HepG2 (cell line): ENCODE results near the gene RPP25L. TPM values are rescaled to one million over a fixed set of nuclear protein-coding genes. Genes with fewer than 3 reads are reported as not detected.

Source experiments
- ATAC-seq: fragments of 200-7000 bp; cut with Tn5 transposase; 3 replicates; pipeline ENCODE4 v1.9.1; 2020; ENCODE audit warnings: mild to moderate bottlenecking, moderate library complexity
- BruUV-seq: library from RNA; stranded (reverse); fragments of 400-500 nt; replicated peaks from 2 replicates; lab custom pipeline; 2021; lab: Mats Ljungman, UMichigan
- CTCF ChIA-PET: fragments of 300-600 bp; formaldehyde crosslinking; extraction: SDS; loops from one replicate; lab custom pipeline; 2021; ENCODE audit warnings: low total read pairs, inconsistent platforms, low intra/inter-chr PET ratio; lab: Yijun Ruan, JAX
- POLR2A ChIA-PET: fragments of 350-600 bp; sonication (Branson Sonifier 250); formaldehyde crosslinking; loops from one replicate; lab custom pipeline; 2020; ENCODE audit warnings: antibody characterized with exemption, inconsistent platforms; lab: Yijun Ruan, JAX
- DNase-seq: peaks from one replicate; pipeline ENCODE4 v3.0.0-alpha.2; 2015; ENCODE audit warnings: low spot score
- FAIRE-seq: peaks from 3 replicates; lab custom pipeline; 2011; peaks lifted over from hg19 to GRCh38; lab: Jason Lieb, UNC
- H2AFZ ChIP-seq: one replicate; pipeline ENCODE4 v1.6.1; 2011; ENCODE audit warnings: low read length, inconsistent platforms
- H3K27ac ChIP-seq: fragments of 300-600 bp; 3 replicates; pipeline ENCODE4 v1.8.0; 2011; ENCODE audit warnings: mixed run types, mild to moderate bottlenecking, mixed read lengths, low read length, inconsistent platforms; ENCODE audit not compliant: insufficient read depth; ENCODE audit errors: extremely low read length
- H3K27me3 ChIP-seq, 2 experiments: fragments of 200-600 bp in 1 of 2; 2 replicates in 1 of 2; 3 replicates in 1 of 2; pipeline versions ENCODE4 v1.6.0 to v1.8.0; 2011; ENCODE audit warnings: low read length in 2 of 2, mild to moderate bottlenecking in 2 of 2, moderate library complexity in 2 of 2, inconsistent platforms in 1 of 2; ENCODE audit not compliant: insufficient read depth in 2 of 2, control insufficient read depth in 1 of 2
- H3K36me3 ChIP-seq, 2 experiments: fragments of 200-600 bp in 1 of 2; replicated peaks in 1 of 2; 2 replicates in 1 of 2; 3 replicates in 1 of 2; pipeline versions ENCODE4 v1.5.1 to v1.8.0; 2011; ENCODE audit warnings: low read length in 2 of 2, inconsistent platforms in 1 of 2; ENCODE audit not compliant: insufficient read depth in 2 of 2, control insufficient read depth in 1 of 2
- H3K4me1 ChIP-seq: 2 replicates; pipeline ENCODE4 v1.5.1; 2012; ENCODE audit warnings: low read length, inconsistent platforms; ENCODE audit not compliant: insufficient read depth
- H3K4me2 ChIP-seq: 2 replicates; pipeline ENCODE4 v1.6.0; 2011; ENCODE audit warnings: low read depth, low read length, inconsistent platforms
- H3K4me3 ChIP-seq, 3 experiments: fragments of 200-600 bp in 1 of 3; sonication (generic), shearing (Covaris generic) in 1 of 3; replicated peaks in 1 of 3; 2 replicates each; pipeline ENCODE4 v1.5.1; 2011 to 2016; ENCODE audit warnings: low read length in 3 of 3, inconsistent platforms in 2 of 3, low read depth in 2 of 3, mild to moderate bottlenecking in 2 of 3, control low read depth in 1 of 3, mixed read lengths in 1 of 3; ENCODE audit not compliant: insufficient read depth in 1 of 3
- H3K79me2 ChIP-seq: one replicate; pipeline ENCODE4 v1.6.1; 2011; ENCODE audit warnings: low read length, inconsistent platforms; ENCODE audit not compliant: insufficient read depth
- H3K9ac ChIP-seq: 2 replicates; pipeline ENCODE4 v1.6.0; 2011; ENCODE audit warnings: mild to moderate bottlenecking, low read depth, low read length, inconsistent platforms; ENCODE audit not compliant: insufficient read depth
- H3K9me3 ChIP-seq: 2 replicates; pipeline ENCODE4 v1.5.1; 2012; ENCODE audit warnings: mild to moderate bottlenecking, low read length
- H4K20me1 ChIP-seq: 2 replicates; pipeline ENCODE4 v1.6.0; 2011; ENCODE audit warnings: inconsistent platforms, mild to moderate bottlenecking, low read length, moderate library complexity; ENCODE audit not compliant: insufficient read depth
- AFF4 ChIP-seq: sonication (generic); formaldehyde crosslinking; IDR thresholded peaks from 2 replicates; pipeline ENCODE4 v1.4.0; 2020; ENCODE audit warnings: missing genetic modification reagents
- HDAC6 ChIP-seq: fragments of 200-600 bp; sonication (generic); IDR thresholded peaks from 2 replicates; pipeline ENCODE4 v1.7.0; 2017; ENCODE audit warnings: mild to moderate bottlenecking, antibody characterized with exemption, low read length, low read depth
- HMG20A ChIP-seq: IDR thresholded peaks from 2 replicates; pipeline ENCODE4 v1.6.1; 2016; ENCODE audit warnings: borderline replicate concordance
- IKZF4 ChIP-seq: sonication (generic); formaldehyde crosslinking; IDR thresholded peaks from 2 replicates; pipeline ENCODE4 v1.5.1; 2020; ENCODE audit warnings: borderline replicate concordance, mild to moderate bottlenecking, low read depth, missing genetic modification reagents; ENCODE audit errors: not compliant biosample characterization
- KLF6 ChIP-seq: IDR thresholded peaks from 2 replicates; pipeline ENCODE4 v1.8.0; 2016; ENCODE audit warnings: missing biosample characterization, missing genetic modification reagents
- MEF2D ChIP-seq: sonication (generic); formaldehyde crosslinking; IDR thresholded peaks from 2 replicates; pipeline ENCODE4 v1.5.1; 2020; ENCODE audit warnings: mild to moderate bottlenecking, missing genetic modification reagents
- TOE1 ChIP-seq: sonication (generic); formaldehyde crosslinking; IDR thresholded peaks from 2 replicates; pipeline ENCODE4 v1.4.0; 2020; ENCODE audit warnings: mild to moderate bottlenecking, missing genetic modification reagents
- ZNF234 ChIP-seq: sonication (generic); formaldehyde crosslinking; conservative IDR thresholded peaks from 2 replicates; pipeline ENCODE4 v1.5.1; 2020; ENCODE audit warnings: mild to moderate bottlenecking, missing genetic modification reagents
- ZNF670 ChIP-seq: sonication (generic); formaldehyde crosslinking; IDR thresholded peaks from 2 replicates; pipeline ENCODE4 v1.8.0; 2022; ENCODE audit warnings: mild to moderate bottlenecking, missing genetic modification reagents, borderline replicate concordance
- ZUFSP ChIP-seq: sonication (generic); formaldehyde crosslinking; IDR thresholded peaks from 2 replicates; pipeline ENCODE4 v1.9.0; 2021; ENCODE audit warnings: missing genetic modification reagents, mild to moderate bottlenecking, borderline replicate concordance
- WGBS: methylation state at CpG from one replicate; pipeline ENCODE4 v1.1.6; 2017; ENCODE audit warnings: low lambda C conversion rate; 5-methylcytosine and 5-hydroxymethylcytosine counted together
- in situ Hi-C: cut with HindIII; loops from 2 replicates; pipeline ENCODE4 v1.10.0; 2017; ENCODE audit warnings: low pct_unique_long_range_greater_than_20kb; ENCODE audit not compliant: extremely low pct_ligation_motif_present
- intact Hi-C: fragments of 100-400 bp; cut with micrococcal nuclease; formaldehyde crosslinking; loops from one replicate; pipeline ENCODE4 v1.10.0; 2022; ENCODE audit not compliant: unreplicated experiment
- polyA plus RNA-seq, 8 experiments: library from polyadenylated mRNA; depleted of rRNA in 3 of 8; stranded (reverse) in 7 of 8; unstranded in 1 of 8; fragments of >200 nt; fragmentation: Illumina TruSeq in 4 of 8; extraction: Trizol in 4 of 8; gene quantifications; 2 replicates each; pipeline versions ENCODE4 v1.2.1 to v1.2.3, GENCODE V29; 2011 to 2016; ENCODE audit warnings: low read depth in 4 of 8, missing spikeins in 1 of 8, mixed read lengths in 1 of 8; ENCODE audit not compliant: insufficient read depth in 1 of 8
- total RNA-seq, 5 experiments: library from RNA; depleted of rRNA; stranded (reverse); fragments of >200 nt; fragmentation: Illumina TruSeq; extraction: Trizol; gene quantifications; 2 replicates each; pipeline ENCODE4 v1.2.3, GENCODE V29; 2016; ENCODE audit warnings: low read depth in 1 of 5
- TF ChIP-seq, protein P1 (sequence below): sonication (generic); formaldehyde crosslinking; IDR thresholded peaks from 2 replicates; pipeline ENCODE4 v1.8.1; 2023; ENCODE audit warnings: mild to moderate bottlenecking, moderate library complexity, missing genetic modification reagents
- TF ChIP-seq, protein P2 (sequence below): sonication (generic); formaldehyde crosslinking; conservative IDR thresholded peaks from 2 replicates; pipeline ENCODE4 v1.8.0; 2022; ENCODE audit warnings: mild to moderate bottlenecking, moderate library complexity, missing genetic modification reagents

Gene RPP25L
- total and polyA plus RNA-seq, 2 of the 13 experiments (the other 11 are each of a cell fraction or from before 2014, with no cell fraction given) = 24.5 to 27.3 TPM

DNA sequence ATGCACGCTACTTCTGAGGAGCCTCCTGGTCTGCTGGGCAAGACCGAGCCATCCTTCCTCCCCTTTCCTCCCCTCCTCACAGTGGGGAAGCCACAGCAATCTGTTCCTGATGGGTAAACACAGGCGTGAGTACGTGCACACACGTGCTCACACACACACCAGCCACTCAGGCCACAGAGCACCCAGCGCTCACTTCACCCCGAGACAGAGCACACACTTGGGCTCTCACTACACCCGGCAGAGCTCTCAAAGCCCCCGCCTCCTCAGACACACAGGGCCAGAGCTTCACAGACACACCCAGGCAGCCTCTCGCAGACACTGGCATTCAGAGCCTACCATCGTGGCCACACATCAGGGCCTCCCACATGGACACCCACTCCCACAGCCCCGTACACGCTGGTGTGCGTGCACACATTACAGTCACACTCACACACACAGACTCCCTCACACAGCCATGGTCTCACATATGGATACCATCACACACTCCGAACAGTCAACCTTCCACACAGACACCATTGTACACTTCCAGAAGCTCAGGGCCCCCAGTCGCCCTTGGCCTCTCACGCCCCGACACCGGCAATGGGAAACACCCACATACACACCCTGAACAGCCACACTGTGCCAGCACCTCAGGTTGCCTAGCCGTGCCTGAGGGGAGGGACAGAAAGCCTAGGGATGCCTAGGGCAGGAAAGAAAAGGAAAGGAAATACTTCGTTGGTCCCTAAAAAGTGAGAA lies 35.9 kb downstream of the RPP25L start:
- Histone ChIP-seq H3K4me2 (no peak overlapping the region), H2AFZ (no peak overlapping the region), H3K4me3 (no peak overlapping the region), H3K4me1 (no peaks in the 10 kb centered on the region), H3K9me3 (no peaks in the 10 kb centered on the region), H3K79me2 (no peaks in the 10 kb centered on the region), H3K27ac (no peak overlapping the region), H3K9ac (no peak overlapping the region), H3K36me3 (no peaks in the 10 kb centered on the region), H3K27me3 (peaks cover 15 to 81% of the 10 kb centered on the region in 2 experiments), H4K20me1 (no peaks in the 10 kb centered on the region)
- no peak for FAIRE-seq
- WGBS = 24% methylated on average over 14 of the region's 21 CpGs
- CTCF ChIA-PET = no interaction called here
- DNase-seq = no peak
- ATAC-seq = peak; percentile 14; the same call in 2 of the 3 replicates
- in situ Hi-C loops (no loop called here), intact Hi-C loops (no loop called here)
- BruUV-seq = no TSS peak
- POLR2A ChIA-PET = no interaction called here
- TF ChIP-seq AFF4 (CRISPR knock-in tag) = no peak
- TF ChIP-seq IKZF4 (CRISPR knock-in tag) = no peak
- no peak for TF ChIP-seq ZNF234 (CRISPR knock-in tag)
- no peak for TF ChIP-seq HMG20A (CRISPR knock-in tag)
- TF ChIP-seq HDAC6 = no peak
- no peak for TF ChIP-seq TOE1 (CRISPR knock-in tag)
- no peak for TF ChIP-seq KLF6
- TF ChIP-seq, protein P1, sequence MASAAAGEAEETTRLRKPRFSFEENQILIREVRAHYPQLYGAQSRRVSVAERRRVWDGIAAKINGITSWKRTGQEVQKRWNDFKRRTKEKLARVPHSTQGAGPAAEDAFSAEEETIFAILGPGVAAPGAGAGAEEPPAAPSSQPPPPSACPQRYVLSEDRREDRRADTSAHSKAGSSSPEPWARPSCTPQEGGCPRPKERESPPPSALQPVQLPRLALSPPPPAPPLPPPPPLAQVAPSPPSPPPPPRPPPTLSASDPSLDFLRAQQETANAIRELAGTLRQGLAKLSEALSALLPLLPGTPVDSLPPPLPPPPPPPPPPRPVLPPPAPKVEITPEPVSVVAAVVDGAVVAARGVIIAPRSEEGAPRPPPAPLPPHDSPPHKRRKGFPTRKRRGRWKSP (CRISPR knock-in tag) = no peak
- TF ChIP-seq MEF2D (CRISPR knock-in tag) = no peak
- no peak for TF ChIP-seq ZUFSP (CRISPR knock-in tag)
- TF ChIP-seq, protein P2, sequence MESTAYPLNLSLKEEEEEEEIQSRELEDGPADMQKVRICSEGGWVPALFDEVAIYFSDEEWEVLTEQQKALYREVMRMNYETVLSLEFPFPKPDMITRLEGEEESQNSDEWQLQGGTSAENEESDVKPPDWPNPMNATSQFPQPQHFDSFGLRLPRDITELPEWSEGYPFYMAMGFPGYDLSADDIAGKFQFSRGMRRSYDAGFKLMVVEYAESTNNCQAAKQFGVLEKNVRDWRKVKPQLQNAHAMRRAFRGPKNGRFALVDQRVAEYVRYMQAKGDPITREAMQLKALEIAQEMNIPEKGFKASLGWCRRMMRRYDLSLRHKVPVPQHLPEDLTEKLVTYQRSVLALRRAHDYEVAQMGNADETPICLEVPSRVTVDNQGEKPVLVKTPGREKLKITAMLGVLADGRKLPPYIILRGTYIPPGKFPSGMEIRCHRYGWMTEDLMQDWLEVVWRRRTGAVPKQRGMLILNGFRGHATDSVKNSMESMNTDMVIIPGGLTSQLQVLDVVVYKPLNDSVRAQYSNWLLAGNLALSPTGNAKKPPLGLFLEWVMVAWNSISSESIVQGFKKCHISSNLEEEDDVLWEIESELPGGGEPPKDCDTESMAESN = no peak
- TF ChIP-seq ZNF670 (CRISPR knock-in tag) = no peak
